RWPE1 (cell line): ENCODE measurements around the gene HSPBAP1.

Source experiments
- CTCF ChIA-PET: fragments of 350-600 bp; sonication (Branson Sonifier 250); formaldehyde crosslinking; extraction: SDS; loops from one replicate; lab custom pipeline; 2021; lab: Yijun Ruan, JAX
- POLR2A ChIA-PET: fragments of 400-600 bp; formaldehyde crosslinking; extraction: SDS; loops from one replicate; lab custom pipeline; 2020; ENCODE audit warnings: antibody characterized with exemption; ENCODE audit not compliant: low non-redundant PET; lab: Yijun Ruan, JAX
- DNase-seq: peaks from one replicate; pipeline ENCODE4 v3.0.0; 2012; ENCODE audit warnings: low spot score
- H3K27ac ChIP-seq: fragments of 450-650 bp; 2 replicates; pipeline ENCODE4 v1.5.1; 2017
- TF ChIP-seq, protein P1 (sequence below): fragments of 450-650 bp; conservative IDR thresholded peaks from 2 replicates; pipeline ENCODE4 v1.5.1; 2017; ENCODE audit warnings: low read depth, mild to moderate bottlenecking

The HSPBAP1 gene

DNA sequence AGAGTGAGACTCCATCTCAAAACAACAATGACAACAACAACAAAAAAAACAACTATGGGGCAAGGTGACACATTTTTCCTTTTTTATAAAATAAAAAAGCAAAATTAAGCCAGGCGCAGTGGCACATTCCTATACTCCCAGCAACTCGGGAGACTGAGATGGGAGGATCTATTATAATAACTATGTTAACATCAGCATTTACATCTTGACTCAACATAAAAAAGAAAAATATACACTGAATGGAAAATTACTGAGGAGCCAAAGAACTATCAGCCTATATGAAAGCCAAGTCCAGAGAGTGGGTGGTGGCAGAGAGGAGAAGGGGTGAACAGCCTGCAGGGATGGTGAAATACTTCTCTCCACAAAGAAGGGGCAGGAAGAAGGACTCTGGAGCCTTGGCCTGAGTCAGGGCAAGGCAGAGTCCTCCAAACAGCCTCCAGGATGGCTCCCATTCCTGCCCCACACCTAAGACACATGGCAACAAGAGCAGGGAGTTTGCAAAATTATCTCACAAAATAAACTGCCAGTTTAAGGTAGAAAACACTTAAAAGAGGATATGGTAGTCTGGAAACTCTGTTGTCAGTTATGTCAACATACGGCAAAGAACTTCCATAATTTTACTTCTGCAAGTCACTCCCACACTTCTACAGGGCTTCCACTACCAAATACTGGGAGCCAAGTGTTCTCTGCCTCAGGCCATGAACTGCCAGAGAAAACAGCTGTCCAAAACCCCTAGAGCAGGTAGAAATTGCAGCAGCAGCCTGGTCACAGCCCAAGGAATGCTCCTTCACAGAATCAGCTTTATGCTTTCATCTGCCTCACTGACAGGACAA is 25.9 kb downstream of the HSPBAP1 start:
- POLR2A ChIA-PET = no interaction called here
- CTCF ChIA-PET = no interaction called here
- DNase-seq = no peak
- no peak overlapping the region for H3K27ac ChIP-seq
- TF ChIP-seq, protein P1, sequence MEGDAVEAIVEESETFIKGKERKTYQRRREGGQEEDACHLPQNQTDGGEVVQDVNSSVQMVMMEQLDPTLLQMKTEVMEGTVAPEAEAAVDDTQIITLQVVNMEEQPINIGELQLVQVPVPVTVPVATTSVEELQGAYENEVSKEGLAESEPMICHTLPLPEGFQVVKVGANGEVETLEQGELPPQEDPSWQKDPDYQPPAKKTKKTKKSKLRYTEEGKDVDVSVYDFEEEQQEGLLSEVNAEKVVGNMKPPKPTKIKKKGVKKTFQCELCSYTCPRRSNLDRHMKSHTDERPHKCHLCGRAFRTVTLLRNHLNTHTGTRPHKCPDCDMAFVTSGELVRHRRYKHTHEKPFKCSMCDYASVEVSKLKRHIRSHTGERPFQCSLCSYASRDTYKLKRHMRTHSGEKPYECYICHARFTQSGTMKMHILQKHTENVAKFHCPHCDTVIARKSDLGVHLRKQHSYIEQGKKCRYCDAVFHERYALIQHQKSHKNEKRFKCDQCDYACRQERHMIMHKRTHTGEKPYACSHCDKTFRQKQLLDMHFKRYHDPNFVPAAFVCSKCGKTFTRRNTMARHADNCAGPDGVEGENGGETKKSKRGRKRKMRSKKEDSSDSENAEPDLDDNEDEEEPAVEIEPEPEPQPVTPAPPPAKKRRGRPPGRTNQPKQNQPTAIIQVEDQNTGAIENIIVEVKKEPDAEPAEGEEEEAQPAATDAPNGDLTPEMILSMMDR = no peak

GRCh38 chr3:122766430-122766829 is 27.2 kb downstream of the HSPBAP1 start:
- H3K27ac ChIP-seq = no peak overlapping the region

DNA sequence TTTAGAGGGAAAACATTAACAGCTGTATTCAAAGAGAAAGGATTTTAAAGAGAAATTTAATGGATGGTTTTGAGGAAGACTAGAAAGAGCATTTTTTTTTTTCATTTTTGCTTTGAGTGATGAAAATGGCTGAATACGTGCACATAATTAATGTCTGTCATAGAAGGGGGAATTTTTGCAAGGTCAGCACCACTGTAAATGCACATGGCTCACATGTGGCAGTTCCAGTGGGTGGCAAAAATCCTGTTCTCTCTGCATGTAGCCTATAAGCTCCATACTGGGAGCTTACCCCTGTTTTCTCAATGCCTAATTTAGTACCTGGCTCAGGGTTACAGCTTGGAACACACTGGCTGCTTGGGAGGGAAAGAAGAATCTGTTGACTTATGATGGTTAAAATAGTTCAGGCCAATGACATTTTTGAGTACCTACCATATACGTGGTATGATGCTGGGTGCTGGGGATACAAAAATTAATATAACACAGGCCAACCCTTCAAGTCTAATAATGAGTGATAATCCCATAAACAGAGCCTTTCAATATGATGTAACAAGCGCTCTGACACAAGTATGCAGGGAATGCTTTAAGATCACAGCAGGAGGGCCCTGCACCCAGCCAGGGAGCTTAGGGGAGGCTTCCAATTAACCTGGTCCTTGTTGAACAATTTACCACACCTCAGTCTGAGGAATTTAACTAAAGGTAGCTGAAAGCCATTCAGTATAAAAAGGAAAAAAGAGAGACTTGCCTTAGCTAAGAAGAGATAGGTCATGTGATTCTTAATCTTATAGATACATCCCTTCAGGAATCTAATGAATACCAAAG is 33.0 kb downstream of the HSPBAP1 start:
- POLR2A ChIA-PET = no interaction called here
- H3K27ac ChIP-seq = no peak overlapping the region
- CTCF ChIA-PET = no interaction called here
- TF ChIP-seq, protein P1 = no peak
- no peak for DNase-seq

More at GRCh38 chr3:122766430-122766829, 27.2 kb downstream of the HSPBAP1 start:
- ChIA-PET CTCF (interaction anchor here (0.6 kb wide), 1 partner anchor 123 kb away, joined by 3 read pairs; no protein-coding TSS in a partner anchor), POLR2A (no interaction called here)
- no peak for DNase-seq
- TF ChIP-seq, protein P1 = no peak

DNA sequence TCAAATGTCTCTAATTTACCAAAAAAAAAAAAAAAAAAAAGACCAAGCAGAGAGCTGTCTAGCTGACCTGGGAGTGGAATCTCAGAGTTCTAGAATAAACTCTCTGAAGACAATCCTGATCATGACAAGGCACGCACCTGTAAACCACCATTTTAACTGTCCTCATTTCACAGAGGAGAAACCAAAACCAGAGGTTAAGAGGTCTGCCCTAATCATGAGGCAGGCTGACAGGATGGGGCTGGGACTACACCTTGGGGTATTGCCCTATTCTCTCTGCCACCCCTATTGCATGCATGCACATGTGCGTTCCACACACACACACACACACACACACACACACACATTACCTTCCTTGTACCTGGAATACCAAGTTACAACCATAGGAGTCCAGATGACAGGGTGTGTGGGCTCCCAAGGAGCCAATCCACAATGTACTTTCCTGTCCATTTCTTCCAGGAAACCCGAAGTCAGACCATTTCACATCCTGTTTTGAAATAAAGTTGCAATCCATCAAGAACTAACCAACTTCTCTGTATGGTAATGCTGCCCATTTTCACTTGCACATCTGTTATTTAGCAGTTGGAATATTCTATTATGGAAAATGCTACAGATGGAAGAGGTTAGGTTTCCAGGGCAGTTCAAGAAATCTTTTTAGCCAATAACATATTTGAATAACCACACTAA is 34.6 kb downstream of the HSPBAP1 start:
- no peak for DNase-seq
- TF ChIP-seq, protein P1 = no peak
- no peak overlapping the region for H3K27ac ChIP-seq
- POLR2A ChIA-PET = no interaction called here
- CTCF ChIA-PET = interaction anchor here (0.6 to 0.7 kb wide), 2 partner anchors 184 to 319 kb away, joined by 3 read pairs; no protein-coding TSS in a partner anchor

DNA sequence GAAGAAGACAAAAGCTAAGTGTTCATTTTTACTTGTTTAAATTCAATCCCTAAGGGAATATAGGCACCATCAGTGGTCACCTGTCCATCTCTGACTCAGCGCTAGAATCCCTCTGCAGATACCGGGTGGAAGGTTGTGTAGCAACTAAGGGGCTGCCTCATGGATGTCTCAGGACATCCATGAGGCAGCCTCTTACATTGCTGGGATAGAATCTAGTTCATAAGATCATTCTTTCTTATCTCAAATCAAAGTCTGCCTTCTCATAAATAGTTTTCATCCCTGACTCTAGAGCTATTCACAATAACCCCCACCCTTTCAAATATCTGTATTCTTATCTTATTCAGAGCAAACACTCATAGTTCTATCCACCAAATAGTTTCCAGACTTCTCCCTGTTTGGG is 38.1 kb downstream of the HSPBAP1 start:
- H3K27ac ChIP-seq = no peak overlapping the region
- POLR2A ChIA-PET = no interaction called here
- TF ChIP-seq, protein P1 = no peak
- CTCF ChIA-PET = interaction anchor here (0.6 to 0.7 kb wide), 2 partner anchors 16 to 274 kb away, joined by 3 read pairs; no protein-coding TSS in a partner anchor
- no peak for DNase-seq

- TF ChIP-seq, protein P1 = peak; percentile 25; the same call in 1 of the 2 replicates
- no peak overlapping the region for H3K27ac ChIP-seq
- ChIA-PET CTCF (interaction anchor here (0.6 to 0.7 kb wide), 2 partner anchors 16 to 275 kb away, joined by 3 read pairs; no protein-coding TSS in a partner anchor), POLR2A (no interaction called here)
- peak; percentile 21 for DNase-seq
These were observed 38.7 kb downstream of the HSPBAP1 start for GRCh38 chr3:122754929-122755328.
